ENCODE data around the gene APBA1.
A peak's percentile ranks its signal among the peaks of the same experiment; 100 is the strongest.

Gene APBA1

GRCh38 chr9:69671879-69672595 lies at the start of gene APBA1:
Gene APBA1, minus strand, starts transcription at chr9:69672371.
- DNase-seq = peak; percentile 90

- no peak for DNase-seq
Measured at GRCh38 chr9:69719983-69720382, 47.8 kb upstream of the APBA1 start.

GRCh38 chr9:69719367-69719766 lies 47.2 kb upstream of the APBA1 start:
- no peak for DNase-seq

- no peak for DNase-seq
Measured at GRCh38 chr9:69718218-69718617, 46.0 kb upstream of the APBA1 start.

GRCh38 chr9:69715825-69716224 lies 43.7 kb upstream of the APBA1 start:
- no peak for DNase-seq

GRCh38 chr9:69715096-69715495 lies 42.9 kb upstream of the APBA1 start:
- DNase-seq = no peak

- DNase-seq = no peak
Measured at GRCh38 chr9:69697475-69697874, 25.3 kb upstream of the APBA1 start.

GRCh38 chr9:69696802-69697201 lies 24.6 kb upstream of the APBA1 start:
- no peak for DNase-seq

- no peak for DNase-seq
Measured at GRCh38 chr9:69689991-69690538, 17.9 kb upstream of the APBA1 start.

- no peak for DNase-seq
Measured at GRCh38 chr9:69683927-69684326, 11.8 kb upstream of the APBA1 start.

- DNase-seq = no peak
Measured at GRCh38 chr9:69678843-69679538, 6.8 kb upstream of the APBA1 start.

GRCh38 chr9:69677931-69678330 lies 5.8 kb upstream of the APBA1 start:
- DNase-seq = no peak

GRCh38 chr9:69675563-69675962 lies 3.4 kb upstream of the APBA1 start:
- no peak for DNase-seq

GRCh38 chr9:69674716-69675438 lies 2.7 kb upstream of the APBA1 start:
- no peak for DNase-seq

GRCh38 chr9:69674112-69674685 lies 2.0 kb upstream of the APBA1 start:
- DNase-seq = peak; percentile 38

GRCh38 chr9:69673311-69673640 lies 1.1 kb upstream of the APBA1 start:
- no peak for DNase-seq

GRCh38 chr9:69672596-69673310 lies 582 bp upstream of the APBA1 start:
- DNase-seq = peak; percentile 89

- DNase-seq = peak; percentile 36
Measured at GRCh38 chr9:69671311-69671878, 776 bp downstream of the APBA1 start.

GRCh38 chr9:69667306-69667705 lies 4.9 kb downstream of the APBA1 start:
- DNase-seq = no peak

- no peak for DNase-seq
Measured at GRCh38 chr9:69660304-69660703, 11.9 kb downstream of the APBA1 start.

GRCh38 chr9:69658987-69659675 lies 13.0 kb downstream of the APBA1 start:
- DNase-seq = no peak

- no peak for DNase-seq
Measured at GRCh38 chr9:69657269-69657668, 14.9 kb downstream of the APBA1 start.
